HL-60 (cell line): ENCODE data around the gene SPRYD4.

Source experiments
- DNase-seq, 2 experiments: peaks; one replicate each; pipeline ENCODE4 v3.0.0-alpha.2; 2010 to 2020; ENCODE audit warnings: low read depth in 1 of 2, low spot score in 1 of 2
- H3K27ac ChIP-seq: fragments of 250-450 bp; sonication (Bioruptor Pico); replicated peaks from 2 replicates; pipeline ENCODE4 v1.5.1; 2020; ENCODE audit warnings: mild to moderate bottlenecking, moderate library complexity
- H3K27me3 ChIP-seq: fragments of 250-450 bp; sonication (Bioruptor Pico); 2 replicates; pipeline ENCODE4 v1.5.1; 2021; ENCODE audit warnings: mild to moderate bottlenecking, moderate library complexity; ENCODE audit not compliant: insufficient read depth, poor library complexity, severe bottlenecking
- H3K4me3 ChIP-seq: replicated peaks from 2 replicates; pipeline ENCODE4 v1.5.1; 2011; ENCODE audit warnings: mild to moderate bottlenecking, control low read depth, low read length; ENCODE audit not compliant: insufficient read depth
- GABPA ChIP-seq: IDR thresholded peaks from 2 replicates; pipeline ENCODE4 v1.6.1; 2012; ENCODE audit warnings: low read depth
- POLR2AphosphoS5 ChIP-seq: IDR thresholded peaks from 2 replicates; pipeline ENCODE4 v1.6.1; 2012; ENCODE audit warnings: low read depth
- SPI1 ChIP-seq: IDR thresholded peaks from 2 replicates; pipeline ENCODE4 v1.6.1; 2012; ENCODE audit warnings: low read depth, mild to moderate bottlenecking, borderline replicate concordance
- TF ChIP-seq, protein P1 (sequence below): IDR thresholded peaks from 2 replicates; pipeline ENCODE4 v1.6.1; 2012; ENCODE audit warnings: low read depth; ENCODE audit not compliant: insufficient replicate concordance
- TF ChIP-seq, protein P2 (sequence below): IDR thresholded peaks from one replicate; pipeline ENCODE4 v1.5.1; 2011; ENCODE audit warnings: low read length, control low read depth, inconsistent platforms; ENCODE audit not compliant: insufficient read depth

The SPRYD4 gene

DNA sequence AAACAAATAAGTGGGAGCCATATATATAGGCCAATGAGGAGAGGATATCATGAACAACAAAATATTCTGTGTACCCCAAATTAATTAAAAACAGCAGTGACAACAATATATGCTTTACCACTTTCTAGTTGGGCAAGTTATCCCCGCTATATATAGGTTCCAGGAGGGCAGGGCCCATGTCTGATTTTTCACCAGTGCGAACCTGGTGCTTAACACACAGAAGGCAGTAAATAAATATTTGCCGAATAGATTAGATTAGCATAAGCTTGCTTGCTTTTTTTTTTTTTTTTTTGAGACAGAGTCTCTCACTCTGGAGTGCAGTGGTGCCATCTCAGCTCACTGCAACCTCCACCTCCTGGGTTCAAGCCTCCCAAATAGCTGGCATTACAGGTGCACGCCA lies 10.6 kb upstream of the SPRYD4 start:
- no peaks in the 10 kb centered on the region for H3K27me3 ChIP-seq
- H3K27ac ChIP-seq = no peak overlapping the region
- no peak for DNase-seq
- TF ChIP-seq SPI1 (no peak), GABPA (no peak), POLR2AphosphoS5 (no peak)
- TF ChIP-seq, protein P1, sequence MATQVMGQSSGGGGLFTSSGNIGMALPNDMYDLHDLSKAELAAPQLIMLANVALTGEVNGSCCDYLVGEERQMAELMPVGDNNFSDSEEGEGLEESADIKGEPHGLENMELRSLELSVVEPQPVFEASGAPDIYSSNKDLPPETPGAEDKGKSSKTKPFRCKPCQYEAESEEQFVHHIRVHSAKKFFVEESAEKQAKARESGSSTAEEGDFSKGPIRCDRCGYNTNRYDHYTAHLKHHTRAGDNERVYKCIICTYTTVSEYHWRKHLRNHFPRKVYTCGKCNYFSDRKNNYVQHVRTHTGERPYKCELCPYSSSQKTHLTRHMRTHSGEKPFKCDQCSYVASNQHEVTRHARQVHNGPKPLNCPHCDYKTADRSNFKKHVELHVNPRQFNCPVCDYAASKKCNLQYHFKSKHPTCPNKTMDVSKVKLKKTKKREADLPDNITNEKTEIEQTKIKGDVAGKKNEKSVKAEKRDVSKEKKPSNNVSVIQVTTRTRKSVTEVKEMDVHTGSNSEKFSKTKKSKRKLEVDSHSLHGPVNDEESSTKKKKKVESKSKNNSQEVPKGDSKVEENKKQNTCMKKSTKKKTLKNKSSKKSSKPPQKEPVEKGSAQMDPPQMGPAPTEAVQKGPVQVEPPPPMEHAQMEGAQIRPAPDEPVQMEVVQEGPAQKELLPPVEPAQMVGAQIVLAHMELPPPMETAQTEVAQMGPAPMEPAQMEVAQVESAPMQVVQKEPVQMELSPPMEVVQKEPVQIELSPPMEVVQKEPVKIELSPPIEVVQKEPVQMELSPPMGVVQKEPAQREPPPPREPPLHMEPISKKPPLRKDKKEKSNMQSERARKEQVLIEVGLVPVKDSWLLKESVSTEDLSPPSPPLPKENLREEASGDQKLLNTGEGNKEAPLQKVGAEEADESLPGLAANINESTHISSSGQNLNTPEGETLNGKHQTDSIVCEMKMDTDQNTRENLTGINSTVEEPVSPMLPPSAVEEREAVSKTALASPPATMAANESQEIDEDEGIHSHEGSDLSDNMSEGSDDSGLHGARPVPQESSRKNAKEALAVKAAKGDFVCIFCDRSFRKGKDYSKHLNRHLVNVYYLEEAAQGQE = no peak
- TF ChIP-seq, protein P2, sequence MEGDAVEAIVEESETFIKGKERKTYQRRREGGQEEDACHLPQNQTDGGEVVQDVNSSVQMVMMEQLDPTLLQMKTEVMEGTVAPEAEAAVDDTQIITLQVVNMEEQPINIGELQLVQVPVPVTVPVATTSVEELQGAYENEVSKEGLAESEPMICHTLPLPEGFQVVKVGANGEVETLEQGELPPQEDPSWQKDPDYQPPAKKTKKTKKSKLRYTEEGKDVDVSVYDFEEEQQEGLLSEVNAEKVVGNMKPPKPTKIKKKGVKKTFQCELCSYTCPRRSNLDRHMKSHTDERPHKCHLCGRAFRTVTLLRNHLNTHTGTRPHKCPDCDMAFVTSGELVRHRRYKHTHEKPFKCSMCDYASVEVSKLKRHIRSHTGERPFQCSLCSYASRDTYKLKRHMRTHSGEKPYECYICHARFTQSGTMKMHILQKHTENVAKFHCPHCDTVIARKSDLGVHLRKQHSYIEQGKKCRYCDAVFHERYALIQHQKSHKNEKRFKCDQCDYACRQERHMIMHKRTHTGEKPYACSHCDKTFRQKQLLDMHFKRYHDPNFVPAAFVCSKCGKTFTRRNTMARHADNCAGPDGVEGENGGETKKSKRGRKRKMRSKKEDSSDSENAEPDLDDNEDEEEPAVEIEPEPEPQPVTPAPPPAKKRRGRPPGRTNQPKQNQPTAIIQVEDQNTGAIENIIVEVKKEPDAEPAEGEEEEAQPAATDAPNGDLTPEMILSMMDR = no peak
- no peak overlapping the region for H3K4me3 ChIP-seq

DNA sequence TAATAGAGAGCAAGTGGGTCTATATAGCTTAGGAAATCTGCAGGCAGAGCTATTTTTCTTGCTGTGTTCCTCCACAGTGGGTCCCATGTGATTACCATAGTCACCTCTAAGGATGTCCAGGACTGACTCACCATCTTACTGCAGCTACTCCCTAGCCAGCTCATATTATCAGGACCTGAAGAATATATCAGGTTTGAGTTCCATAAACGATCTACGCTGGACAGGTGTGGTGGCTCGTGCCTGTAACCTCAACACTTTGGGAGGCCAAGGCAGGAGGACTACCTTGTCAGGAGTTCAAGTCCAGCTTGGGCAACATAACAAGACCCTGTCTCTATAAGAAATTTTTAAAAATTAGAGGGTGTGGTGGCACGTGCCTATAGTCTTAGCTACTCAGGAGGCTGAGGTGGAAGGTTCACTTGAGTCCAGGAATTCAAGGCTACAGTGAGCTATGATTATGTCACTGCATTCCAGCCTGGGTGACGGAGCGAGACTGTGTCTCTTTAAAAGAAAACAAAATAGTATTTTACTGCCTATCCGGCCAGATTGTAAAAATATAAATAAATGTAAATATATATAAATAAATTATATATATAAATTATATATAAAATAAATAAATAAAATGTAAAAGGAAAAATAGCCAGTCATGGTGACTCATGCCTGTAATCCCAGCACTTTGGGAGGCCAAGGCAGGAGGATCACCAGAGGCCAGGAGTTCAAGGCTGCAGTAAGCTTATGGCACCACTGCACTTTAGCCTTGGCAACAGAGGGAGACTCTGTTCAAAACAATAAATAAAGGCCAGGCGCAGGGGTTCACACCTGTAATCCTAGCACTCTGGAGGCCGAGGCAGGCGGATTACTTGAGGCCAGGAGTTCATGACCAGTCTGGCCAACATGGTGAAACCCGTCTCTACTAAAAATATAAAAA lies 6.9 kb upstream of the SPRYD4 start:
- DNase-seq = no peak
- no peak overlapping the region for H3K27ac ChIP-seq
- no peak overlapping the region for H3K4me3 ChIP-seq
- TF ChIP-seq, protein P1 = no peak
- TF ChIP-seq, protein P2 = no peak
- TF ChIP-seq POLR2AphosphoS5 (no peak), GABPA (no peak), SPI1 (no peak)
- H3K27me3 ChIP-seq = no peaks in the 10 kb centered on the region

DNA sequence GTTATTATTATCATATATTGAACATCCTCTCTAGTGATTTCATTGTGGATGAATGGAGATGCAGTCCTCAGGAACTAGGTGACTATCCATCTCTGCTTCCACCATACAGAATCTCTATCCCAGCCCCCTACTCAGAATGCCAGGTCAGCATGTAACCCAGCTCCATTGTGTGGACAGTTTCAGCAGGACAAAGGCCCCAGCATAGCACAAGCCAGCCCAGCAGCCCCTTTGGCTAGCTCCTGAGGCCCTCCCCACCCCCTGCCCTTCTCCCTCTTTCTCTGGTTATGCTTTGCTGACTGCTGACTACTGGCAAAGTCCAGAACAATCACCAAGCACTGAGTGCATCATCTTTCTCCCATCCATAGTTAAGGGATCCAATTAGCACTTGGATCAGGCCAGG lies 5.8 kb upstream of the SPRYD4 start:
- Histone ChIP-seq H3K4me3 (no peak overlapping the region), H3K27me3 (no peaks in the 10 kb centered on the region), H3K27ac (no peak overlapping the region)
- TF ChIP-seq, protein P2 = no peak
- TF ChIP-seq SPI1 (no peak), POLR2AphosphoS5 (no peak), GABPA (no peak)
- TF ChIP-seq, protein P1 = no peak
- no peak for DNase-seq
